GM19372 (cell line): Measurements from ENCODE around the gene ULBP1.
"Not testable (repeated sequence)": the region's sequence is repeated elsewhere in the genome, so short reads cannot be mapped to it uniquely, and the experiment has no call there.

Source experiments
- ATAC-seq: cut with Tn5 transposase; IDR thresholded peaks from one replicate; pipeline ENCODE4 v1.9.1; 2021; ENCODE audit warnings: mild to moderate bottlenecking, low read depth, moderate library complexity; ENCODE audit not compliant: unreplicated experiment

ULBP1 gene

GRCh38 chr6:149968909-149969308 is 5.2 kb downstream of the ULBP1 start:
- not testable (repeated sequence) for ATAC-seq

- ATAC-seq, result no peak
Observed at GRCh38 chr6:149969635-149970034, 5.9 kb downstream of the ULBP1 start.

- ATAC-seq, result not testable (repeated sequence)
Observed at GRCh38 chr6:149974394-149974793, 10.7 kb downstream of the ULBP1 start.

GRCh38 chr6:149974825-149975224 is 11.1 kb downstream of the ULBP1 start:
- no peak for ATAC-seq

- ATAC-seq, result no peak
Observed at GRCh38 chr6:149975400-149975799, 11.7 kb downstream of the ULBP1 start.

- ATAC-seq, result no peak
Observed at GRCh38 chr6:149977221-149977620, 13.5 kb downstream of the ULBP1 start.

GRCh38 chr6:149978610-149979009 is 14.9 kb downstream of the ULBP1 start:
- ATAC-seq, result no peak

GRCh38 chr6:149979293-149979692 is 15.6 kb downstream of the ULBP1 start:
- no peak for ATAC-seq

GRCh38 chr6:149983145-149983544 is 19.4 kb downstream of the ULBP1 start:
- ATAC-seq, result no peak

GRCh38 chr6:149984773-149985172 is 21.0 kb downstream of the ULBP1 start:
- ATAC-seq, result no peak

GRCh38 chr6:149985481-149985937 is 21.8 kb downstream of the ULBP1 start:
- ATAC-seq, result no peak

GRCh38 chr6:149987602-149988107 is 23.9 kb downstream of the ULBP1 start:
- no peak for ATAC-seq

- ATAC-seq, result no peak
Observed at GRCh38 chr6:149988550-149989346, 25.0 kb downstream of the ULBP1 start.

- ATAC-seq, result no peak
Observed at GRCh38 chr6:149990212-149990660, 26.5 kb downstream of the ULBP1 start.

GRCh38 chr6:149990661-149991471 is 27.1 kb downstream of the ULBP1 start:
- ATAC-seq, result no peak

- ATAC-seq, result not testable (repeated sequence)
Observed at GRCh38 chr6:149991472-149991795, 27.7 kb downstream of the ULBP1 start.

- ATAC-seq, result no peak
Observed at GRCh38 chr6:149991838-149992237, 28.1 kb downstream of the ULBP1 start.

GRCh38 chr6:149995235-149995750 is 31.6 kb downstream of the ULBP1 start:
- ATAC-seq, result no peak

- no peak for ATAC-seq
Observed at GRCh38 chr6:149995971-149996370, 32.2 kb downstream of the ULBP1 start.

GRCh38 chr6:149999636-150000035 is 35.9 kb downstream of the ULBP1 start:
- ATAC-seq, result no peak
